Stimulated activated CD4-positive, alpha-beta T cell treated with anti-CD3 and anti-CD28 coated beads, Interleukin-12 subunit alpha, Interleukin-12 subunit beta, amount 100 ng/mL, for 24 hours (primary cell): ENCODE measurements around the gene ACACA.
"Not testable (repeated sequence)": the region's sequence is repeated elsewhere in the genome, so short reads cannot be mapped to it uniquely, and the experiment has no call there.

Experiments
- DNase-seq, 2 experiments: peaks; one replicate each; pipeline ENCODE4 v3.0.0-alpha.2; 2020; ENCODE audit warnings: low read depth in 2 of 2

ACACA gene

DNA sequence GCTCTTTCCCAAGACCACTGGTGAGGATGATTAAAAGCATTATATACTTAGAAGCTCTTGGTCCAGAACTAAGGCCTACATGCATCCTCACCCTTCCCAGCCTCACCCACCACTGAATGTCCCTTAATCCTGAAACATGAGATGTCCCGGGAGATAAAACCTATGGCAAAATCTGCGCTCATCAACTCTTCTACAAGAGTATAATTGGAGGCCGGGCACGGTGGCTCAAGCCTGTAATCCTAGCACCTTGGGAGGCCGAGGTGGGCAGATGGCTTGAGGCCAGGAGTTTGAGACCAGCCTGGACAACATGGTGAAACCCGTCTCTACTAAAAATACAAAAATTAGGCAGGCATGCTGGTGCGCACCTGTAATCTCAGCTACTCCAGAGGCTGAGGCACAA lies 13.3 kb downstream of the ACACA start:
- DNase-seq: no peak

DNA sequence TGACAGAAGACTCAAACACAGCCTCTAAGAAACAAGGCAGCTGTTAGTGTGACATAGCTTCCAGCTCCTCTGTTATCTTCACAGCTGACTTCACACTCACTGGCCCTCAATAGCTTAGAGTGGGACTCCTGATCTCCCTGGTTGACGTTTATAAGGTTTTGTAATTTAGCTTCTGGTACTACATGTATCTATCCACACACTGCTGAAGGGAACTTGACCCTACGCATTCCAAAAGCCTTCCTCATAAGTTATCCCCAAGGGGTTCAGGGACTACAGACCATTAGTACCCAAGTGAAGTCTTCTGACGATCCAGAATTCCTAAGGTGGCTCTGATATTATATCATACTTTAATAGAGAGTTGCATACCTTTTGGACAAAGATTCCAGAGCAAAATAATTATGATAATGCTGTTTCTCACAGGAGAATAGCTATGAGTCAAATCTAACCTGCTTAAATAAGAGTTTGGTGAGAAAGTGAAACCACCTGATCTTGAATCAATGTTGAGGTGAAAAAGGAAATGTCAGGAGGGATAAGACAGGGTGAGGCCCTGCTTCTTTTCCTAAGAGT lies 14.5 kb downstream of the ACACA start:
- no peak for DNase-seq

DNA sequence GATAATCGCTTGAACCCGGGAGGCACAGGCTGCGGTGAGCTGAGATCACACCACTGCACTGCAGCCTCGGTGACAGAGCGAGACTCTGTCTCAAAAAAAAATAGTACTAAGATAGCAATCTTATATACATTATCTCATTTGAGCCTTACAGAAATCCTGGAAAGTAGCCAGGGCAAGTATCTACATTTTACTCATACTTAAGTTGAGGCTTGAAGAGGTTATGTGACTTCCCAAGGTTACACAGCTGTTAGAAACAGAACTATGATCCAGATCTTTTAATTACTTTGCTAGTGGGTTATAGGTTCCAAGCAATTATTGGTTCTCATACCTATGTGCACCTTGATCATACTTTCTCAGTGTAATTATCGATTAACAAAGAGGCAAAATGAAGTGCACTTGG lies 15.5 kb downstream of the ACACA start:
- DNase-seq: no peak

DNA sequence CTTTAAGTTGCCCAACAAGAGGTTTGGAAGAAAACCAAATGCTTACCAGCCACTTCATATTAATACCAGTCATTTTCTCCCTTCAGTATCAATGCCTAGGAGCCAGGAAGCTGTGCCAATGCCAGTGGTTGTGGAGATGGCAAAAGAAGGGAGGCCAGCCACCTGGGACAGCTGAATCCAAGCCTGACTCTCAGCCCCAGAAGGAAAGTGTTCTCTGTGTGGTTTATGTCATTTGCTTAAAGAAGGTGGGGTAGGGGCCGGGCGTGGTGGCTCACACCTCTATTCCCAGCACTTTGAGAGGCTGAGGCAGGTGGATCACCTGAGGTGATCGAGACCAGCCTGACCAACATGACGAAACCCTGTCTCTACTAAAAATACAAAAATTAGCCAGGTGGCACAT lies 17.5 kb downstream of the ACACA start:
- no peak for DNase-seq

DNA sequence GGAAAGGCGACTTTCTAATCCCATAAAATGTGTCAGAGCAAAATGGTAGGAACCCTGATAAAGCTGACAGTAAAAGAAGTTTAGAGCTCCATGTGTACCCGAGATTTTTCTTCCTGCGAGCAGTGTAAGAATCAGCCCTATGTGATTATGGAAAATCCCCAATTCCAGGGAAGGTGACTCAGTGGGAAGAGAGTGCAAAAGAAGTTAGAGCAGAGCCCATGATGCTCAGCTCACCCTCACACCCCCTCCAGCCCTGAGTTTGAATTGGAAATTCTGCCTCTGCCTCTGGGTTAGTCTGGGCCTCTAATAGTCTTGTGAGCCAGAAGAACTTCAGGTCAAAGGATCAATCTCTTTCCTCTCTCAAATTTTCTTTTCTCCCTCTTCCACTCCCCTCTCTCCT lies 18.4 kb downstream of the ACACA start:
- DNase-seq: no peak

DNA sequence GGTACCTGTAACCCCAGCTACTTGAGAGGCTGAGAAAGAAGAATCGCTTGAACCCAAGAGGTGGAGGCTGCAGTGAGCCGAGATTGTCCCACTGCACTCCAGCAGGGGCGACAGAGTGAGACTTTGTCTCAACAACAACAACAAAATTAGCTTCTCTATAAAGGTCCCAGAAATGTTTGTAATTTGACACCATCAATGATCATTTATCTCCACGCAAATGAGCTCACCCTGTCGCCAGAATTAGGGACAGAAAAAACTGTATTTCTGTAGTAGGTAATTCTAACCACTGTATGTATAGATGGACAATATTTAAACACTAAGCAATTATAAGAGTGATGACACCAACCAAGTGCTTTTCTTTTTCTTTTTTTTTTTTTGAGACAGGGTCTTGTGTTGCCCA lies 20.2 kb downstream of the ACACA start:
- no peak for DNase-seq

DNA sequence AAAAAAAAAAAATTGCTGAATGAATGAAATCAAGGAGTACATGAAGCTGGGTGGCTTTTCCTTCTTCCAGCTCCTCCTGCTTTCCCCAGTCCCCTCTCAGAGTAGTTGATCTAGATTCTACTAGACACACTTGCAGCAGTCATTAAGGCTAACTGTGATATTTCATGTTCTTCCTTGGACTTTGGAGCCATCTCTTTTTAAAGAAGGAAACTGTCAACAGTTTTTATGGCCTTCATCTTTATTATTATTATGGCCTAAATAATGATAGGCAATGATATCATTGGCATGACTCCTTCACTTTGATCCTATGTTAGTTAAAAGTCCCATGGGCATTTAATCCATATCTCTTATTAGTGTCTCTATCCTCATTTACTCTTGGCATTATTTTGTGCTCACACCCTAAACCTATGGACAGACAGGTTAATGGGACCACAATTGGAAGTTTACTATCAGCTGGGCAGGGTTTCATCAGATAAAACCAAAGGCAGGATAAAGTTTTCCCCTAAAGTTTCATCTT lies 21.1 kb downstream of the ACACA start:
- DNase-seq: no peak

DNA sequence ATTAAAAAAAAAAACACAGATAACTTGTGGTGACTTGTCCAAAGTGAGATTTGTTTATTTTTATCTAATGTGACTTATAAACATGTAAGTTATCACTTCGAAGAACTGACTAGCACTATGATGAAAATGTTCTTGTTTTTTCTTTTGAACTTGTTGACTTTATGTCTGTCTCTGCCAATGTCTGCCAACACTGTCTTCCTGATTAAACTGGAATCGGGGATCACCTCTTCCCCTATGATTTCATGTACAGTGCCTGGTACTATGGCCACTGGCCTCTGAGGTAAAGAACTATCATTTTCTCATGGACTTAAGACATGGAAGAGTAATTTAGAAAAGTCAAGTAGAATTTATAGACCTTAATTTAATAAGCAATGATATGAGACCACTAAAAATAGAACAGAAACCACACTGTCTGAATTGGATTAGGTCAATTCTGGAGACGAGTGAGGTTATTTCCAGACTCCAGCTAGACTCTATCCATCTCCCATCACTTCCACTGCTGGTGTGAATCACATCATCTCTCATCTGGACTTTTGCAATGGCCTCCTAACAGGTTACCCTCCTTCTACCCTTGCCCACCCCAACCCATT lies 22.0 kb downstream of the ACACA start:
- no peak for DNase-seq

DNA sequence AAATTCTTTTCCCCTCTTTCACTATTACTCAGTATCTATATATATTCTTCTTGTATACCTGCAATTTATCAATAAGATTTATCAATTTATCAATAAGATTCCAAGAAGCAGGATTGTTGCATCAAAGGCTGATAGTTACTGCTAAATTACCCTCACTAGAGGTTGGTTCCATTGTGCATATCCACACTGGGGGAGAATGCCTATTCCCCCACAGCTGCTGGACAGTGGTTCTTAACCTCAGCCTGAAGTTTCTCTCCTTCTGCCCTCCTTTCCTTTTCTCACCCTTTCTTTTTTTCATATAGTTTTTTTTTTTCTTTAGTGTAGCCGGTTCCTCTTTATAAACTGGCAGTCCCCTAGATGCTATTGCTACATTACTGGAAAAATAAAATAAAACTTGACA lies 24.6 kb downstream of the ACACA start:
- DNase-seq: no peak

DNA sequence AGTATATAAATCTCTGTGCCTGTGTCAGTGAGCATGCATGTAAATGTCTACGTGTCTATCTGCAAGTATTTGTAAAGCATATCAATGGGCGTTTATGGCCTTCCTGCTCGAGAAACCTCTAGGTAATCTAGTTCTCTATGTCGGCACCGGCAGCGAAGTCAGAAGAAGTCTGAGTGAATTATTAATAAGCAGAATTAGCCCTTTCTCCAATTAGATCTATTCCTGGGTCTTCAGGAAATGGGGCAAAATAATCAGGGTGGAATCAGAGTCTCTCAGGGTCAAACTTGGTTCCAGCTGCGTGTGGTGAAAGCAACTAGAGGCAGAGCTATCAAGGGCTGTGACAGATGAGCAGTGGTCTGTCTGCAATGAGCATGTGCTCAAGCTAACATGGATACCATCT lies 30.9 kb downstream of the ACACA start, which contains the start of gene C17orf78:
TSS of gene C17orf78 (plus strand) at position 280 of the 400 bp plus-strand sequence. CDS start at position 388, 108 bp downstream.
- DNase-seq: no peak

DNA sequence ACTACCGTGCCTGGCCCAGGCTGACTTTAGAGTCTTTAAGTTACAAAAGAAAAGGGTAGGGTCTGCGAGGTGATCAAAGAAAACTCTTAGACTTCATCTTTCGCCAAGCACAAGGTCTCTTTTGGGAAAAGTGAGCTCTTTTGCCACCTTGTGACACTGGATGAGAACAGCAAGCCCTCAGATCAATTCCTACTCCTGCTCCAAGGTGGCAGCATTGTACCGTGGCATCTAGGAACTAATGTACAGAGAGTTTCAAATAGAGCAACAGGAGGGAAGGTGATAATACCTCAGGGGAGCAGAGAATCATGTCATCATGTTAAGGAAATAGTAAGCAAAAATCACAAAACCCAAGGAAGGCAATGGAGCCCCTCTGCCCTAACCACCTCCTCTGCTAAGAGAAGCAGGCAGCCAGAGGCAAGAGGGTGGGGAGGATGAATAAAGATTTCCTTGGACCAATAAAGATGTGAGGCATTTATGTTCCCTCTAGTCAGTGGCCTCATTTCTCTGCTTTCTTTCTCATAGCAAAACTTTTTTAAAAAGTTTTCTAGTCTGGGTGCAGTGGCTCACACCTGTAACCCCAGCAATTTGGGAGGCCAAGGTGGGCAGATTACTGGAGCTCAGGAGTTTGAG lies 33.0 kb downstream of the ACACA start:
- DNase-seq: peak; percentile 35 to 49

DNA sequence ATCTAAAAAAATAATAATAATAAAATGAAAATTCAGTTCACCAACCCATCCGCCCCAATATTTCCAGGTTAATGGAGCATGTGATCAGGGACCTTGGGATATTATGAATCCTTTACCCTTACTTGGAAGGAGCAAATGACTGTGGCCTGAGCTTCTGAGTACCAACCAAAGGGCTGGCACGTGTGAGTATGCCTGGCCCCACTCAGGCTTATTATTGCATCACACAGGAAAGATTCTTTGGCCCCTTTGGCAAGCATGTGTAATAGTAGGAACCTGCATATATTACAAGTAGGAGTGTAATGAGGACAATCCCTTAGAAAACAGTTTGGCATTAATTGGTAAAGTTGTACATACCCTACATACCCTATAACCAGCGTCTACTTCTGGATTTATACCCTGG lies 38.1 kb downstream of the ACACA start:
- DNase-seq: no peak

DNA sequence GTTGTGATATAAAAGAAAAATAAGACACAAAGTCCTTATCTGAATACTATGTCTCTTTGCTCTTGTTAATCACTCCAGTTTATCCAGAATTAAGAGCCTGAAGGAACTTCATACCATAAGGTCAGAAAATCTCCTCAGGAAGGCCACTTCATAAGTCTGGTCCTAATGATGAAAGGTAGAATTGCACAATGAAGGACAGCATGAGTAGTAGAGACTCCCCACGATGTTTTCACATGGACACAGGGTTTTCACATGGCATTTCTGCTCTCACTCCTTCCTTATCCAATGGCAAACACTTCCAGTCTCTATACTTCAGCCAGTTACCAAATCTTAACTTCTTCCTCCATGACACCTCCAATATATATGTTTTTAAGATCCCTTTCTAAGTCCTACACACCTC lies 41.0 kb downstream of the ACACA start:
- no peak for DNase-seq

DNA sequence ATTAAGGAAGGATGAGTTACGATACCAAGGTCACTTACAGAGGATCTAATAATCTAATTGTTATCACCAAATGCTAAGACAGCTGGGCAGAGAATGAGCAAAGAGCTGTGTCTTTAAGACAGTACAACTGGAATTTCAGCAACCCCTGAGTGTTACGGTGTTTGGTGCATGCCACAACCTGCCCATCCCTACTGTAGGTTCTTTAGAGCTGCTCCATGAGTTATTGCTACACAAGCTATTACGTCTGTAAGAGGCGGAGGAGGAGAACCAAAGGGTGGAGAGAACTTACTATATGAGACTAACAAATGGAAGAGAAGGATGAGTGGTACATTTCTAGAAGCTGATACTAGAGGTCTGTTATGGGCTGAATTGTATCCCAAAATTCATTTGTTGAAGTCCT lies 45.1 kb downstream of the ACACA start:
- no peak for DNase-seq

DNA sequence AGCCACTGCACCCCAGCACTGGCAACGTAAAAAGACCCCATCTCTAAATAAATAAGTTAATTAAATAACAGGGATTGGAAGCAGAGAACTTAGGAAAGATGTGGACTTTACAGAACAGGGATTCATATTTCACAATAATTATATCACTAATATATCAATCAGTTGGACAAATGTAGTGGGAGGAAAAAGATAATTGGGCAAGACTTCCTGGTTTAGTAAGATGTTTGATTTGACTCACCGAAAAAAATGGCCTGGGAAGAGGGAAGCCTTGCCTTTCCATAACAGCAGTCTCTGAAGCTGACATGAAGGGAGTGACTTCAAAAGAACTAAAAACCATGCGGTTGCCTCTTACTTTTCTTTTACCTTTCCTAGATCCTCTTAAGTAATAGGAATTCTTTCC lies 46.0 kb downstream of the ACACA start:
- no peak for DNase-seq

DNA sequence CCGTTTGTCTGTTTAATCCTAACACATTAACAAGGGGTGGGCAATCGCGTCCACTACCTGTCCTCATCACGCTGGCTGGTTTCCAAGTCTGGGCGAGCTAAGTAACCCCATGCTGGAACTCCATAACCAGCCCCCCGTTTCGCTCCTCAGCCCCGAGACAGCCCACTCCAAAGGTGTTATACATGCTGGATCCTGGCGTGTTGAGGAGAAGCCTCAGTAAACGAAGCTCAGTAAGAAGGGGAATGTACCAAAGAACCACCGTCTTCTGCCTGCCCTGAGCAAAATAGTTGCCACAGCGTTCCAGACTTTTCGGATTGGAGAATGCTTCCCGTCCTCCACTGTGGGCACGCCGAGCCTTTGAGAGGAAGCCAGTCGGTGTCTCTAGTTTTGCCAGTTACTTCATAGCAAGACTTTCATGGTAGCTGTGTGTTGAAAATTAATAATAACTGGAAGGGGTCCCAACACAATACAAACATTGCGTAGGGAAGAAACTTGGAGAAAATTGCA lies 46.9 kb downstream of the ACACA start:
- DNase-seq: no peak

DNA sequence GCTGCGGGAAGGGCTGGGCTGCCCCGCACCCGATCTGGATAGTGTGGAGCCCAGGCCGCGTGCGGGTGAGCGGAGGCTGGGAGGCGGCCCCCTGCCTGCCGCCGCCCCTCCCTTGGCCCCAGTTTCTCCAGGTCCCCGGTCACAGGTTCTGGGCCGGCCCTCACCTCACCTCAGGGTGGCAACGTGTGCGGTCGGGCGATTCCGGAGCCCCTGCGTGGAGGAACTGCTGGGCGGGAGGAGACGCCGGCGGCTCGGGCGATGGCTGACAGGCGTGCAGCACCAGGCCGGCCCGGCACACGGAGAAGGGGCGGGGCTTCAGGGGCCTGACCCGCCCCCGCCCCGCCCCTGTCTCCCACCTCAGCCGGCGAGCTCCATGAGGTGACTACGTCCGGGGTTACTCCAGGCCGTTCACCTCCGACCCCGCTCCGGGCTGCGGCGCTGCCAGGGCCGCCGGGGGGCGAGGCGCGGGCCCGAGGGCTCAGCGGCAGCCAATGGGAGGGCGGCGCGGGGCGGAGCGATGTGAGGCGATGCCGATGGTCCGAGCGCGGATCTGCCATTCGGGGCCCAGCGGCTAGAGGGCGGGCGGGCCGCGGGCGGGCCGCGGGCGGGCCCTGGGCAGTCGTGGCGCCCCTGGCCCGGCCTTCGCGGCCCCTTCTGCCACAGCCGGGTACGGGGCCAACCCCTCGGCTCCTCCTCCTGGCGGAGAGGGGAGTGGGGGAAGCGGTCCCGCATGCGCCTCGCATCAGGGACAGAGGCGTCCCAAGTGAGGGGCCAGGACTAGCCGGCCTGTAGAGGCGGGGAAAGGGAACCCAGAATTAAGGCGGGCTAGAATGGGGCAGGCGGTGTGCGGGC lies 47.6 kb downstream of the ACACA start:
- DNase-seq: peak; percentile 78 to 90

DNA sequence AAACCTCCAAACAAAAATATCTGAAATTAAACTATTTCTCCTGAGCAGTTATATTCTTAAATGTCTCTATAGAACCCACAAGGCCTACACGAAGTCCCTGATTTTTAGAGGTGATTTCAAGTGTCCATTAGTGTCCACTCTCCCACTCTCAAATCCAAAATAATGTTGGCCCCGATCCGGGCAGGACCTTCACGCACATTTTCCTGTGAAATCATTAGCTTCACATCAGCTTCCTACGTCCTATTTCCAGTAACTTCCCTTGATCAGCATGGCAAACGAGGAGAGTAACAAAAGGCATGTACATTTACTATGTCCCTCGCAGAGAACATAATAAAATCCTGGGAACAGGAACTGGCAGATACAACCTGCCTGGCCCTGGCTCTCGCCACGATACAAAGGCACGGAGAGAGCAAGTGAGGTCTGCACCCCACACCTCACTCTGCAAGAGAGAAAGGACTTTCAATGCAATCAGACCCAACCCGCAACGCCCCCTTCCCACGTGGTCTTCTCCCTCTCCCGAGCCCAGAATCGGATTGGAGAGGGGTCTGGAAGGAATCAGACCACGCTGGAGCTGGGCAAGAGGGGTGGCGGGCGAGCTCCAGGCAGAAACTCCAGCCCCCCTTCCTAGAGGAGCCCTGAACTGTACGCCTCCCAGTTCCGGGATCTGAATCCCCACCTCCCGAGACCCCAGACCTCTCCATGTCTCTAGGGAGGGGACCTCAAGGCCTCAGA lies 48.4 kb downstream of the ACACA start:
- peak; percentile 13 to 44 for DNase-seq

DNA sequence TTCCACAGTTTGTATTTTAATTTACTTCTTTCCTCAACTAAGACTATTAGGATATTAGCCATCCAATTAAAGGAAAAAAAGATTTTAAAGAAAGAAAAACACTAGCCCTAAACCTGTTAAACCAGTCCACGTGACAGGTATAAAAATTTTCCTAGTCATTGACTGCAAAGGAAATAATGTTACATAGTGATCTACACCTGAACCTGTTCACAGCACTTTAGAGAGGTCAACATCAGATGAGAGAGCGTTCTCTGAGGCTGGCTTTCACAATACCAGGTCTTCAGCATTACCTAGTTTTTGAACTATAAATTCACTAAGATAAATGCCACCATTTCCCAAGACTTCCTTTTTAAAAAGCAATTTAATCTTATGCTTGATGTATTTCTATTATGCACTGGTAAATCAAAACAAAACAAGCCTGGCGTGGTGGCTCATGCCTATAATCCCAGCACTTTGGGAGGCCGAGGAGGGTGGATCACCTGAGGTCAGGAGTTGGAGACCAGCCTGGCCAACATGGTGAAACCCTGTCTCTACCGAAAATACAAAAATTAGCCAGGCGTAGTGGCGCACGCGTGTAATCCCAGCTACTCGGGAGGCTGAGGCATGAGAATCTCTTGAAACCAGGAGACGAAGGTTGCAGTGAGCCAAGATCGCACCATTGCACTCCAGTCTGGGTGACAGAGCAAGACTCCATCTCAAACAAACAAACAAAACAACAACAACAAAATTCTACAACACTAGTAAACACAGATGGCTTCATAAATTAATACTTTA lies 49.7 kb downstream of the ACACA start:
- not testable (repeated sequence) for DNase-seq

DNA sequence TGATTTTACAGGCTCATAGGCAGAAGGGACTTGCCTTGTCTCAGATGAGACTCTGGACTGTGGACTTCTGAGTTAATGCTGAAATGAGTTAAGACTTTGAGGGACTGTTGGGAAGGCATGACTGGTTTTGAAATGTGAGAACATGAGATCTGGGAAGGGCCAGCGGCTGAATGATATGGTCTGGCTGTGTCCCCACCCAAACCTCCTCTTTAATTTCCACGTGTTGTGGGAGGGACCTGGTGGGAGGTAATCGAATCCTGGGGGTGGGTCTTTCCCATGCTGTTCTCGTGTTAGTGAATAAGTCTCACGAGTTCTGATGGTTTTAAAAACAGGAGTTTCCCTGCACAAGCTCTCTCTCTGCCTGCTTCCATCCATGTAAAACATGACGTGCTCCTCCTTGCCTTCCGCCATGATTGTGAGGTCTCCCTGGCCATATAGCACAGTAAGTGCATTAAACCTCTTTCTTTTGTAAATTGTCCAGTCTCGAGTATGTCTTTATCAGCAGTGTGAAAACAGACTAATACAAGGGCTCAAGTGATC lies 59.7 kb downstream of the ACACA start:
- not testable (repeated sequence) for DNase-seq
